HG03565 (cell line): Measurements from ENCODE around the gene OXGR1.
"Not testable (repeated sequence)": the region's sequence is repeated elsewhere in the genome, so short reads cannot be mapped to it uniquely, and the experiment has no call there.

Experiments used
- ATAC-seq: cut with Tn5 transposase; IDR thresholded peaks from one replicate; pipeline ENCODE4 v1.9.1; 2021; ENCODE audit warnings: mild to moderate bottlenecking, moderate library complexity; ENCODE audit not compliant: unreplicated experiment

The OXGR1 gene

GRCh38 chr13:96994017-96994857 lies at the start of gene OXGR1:
OXGR1 (minus strand) TSS chr13:96994476; CDS start chr13:96987759, 6,717 bp downstream.
- no peak for ATAC-seq

GRCh38 chr13:97043302-97043701 lies 49.0 kb upstream of the OXGR1 start:
- no peak for ATAC-seq

GRCh38 chr13:97030705-97031452 lies 36.6 kb upstream of the OXGR1 start:
- peak; percentile 44 for ATAC-seq

- no peak for ATAC-seq
Observed at GRCh38 chr13:97028441-97029299, 34.4 kb upstream of the OXGR1 start.

- no peak for ATAC-seq
Observed at GRCh38 chr13:97027162-97027554, 32.9 kb upstream of the OXGR1 start.

- no peak for ATAC-seq
Observed at GRCh38 chr13:97026531-97027161, 32.4 kb upstream of the OXGR1 start.

- ATAC-seq, result not testable (repeated sequence)
Observed at GRCh38 chr13:97023812-97024211, 29.5 kb upstream of the OXGR1 start.

GRCh38 chr13:97023117-97023516 lies 28.8 kb upstream of the OXGR1 start:
- ATAC-seq, result no peak

GRCh38 chr13:97021241-97021640 lies 27.0 kb upstream of the OXGR1 start:
- no peak for ATAC-seq

GRCh38 chr13:97020689-97021240 lies 26.5 kb upstream of the OXGR1 start:
- ATAC-seq, result no peak

- ATAC-seq, result no peak
Observed at GRCh38 chr13:97020194-97020593, 25.9 kb upstream of the OXGR1 start.

- no peak for ATAC-seq
Observed at GRCh38 chr13:97019236-97019635, 25.0 kb upstream of the OXGR1 start.

GRCh38 chr13:97018029-97018819 lies 23.9 kb upstream of the OXGR1 start:
- peak; percentile 87 for ATAC-seq

GRCh38 chr13:97017322-97017721 lies 23.0 kb upstream of the OXGR1 start:
- ATAC-seq, result no peak

- ATAC-seq, result no peak
Observed at GRCh38 chr13:97015661-97016350, 21.5 kb upstream of the OXGR1 start.

GRCh38 chr13:97012251-97013048 lies 18.2 kb upstream of the OXGR1 start:
- ATAC-seq, result no peak

- no peak for ATAC-seq
Observed at GRCh38 chr13:97011446-97012131, 17.3 kb upstream of the OXGR1 start.

- ATAC-seq, result no peak
Observed at GRCh38 chr13:97008643-97009042, 14.4 kb upstream of the OXGR1 start.
